Mesenchymal stem cell (in vitro differentiated cells and primary cell): ENCODE measurements around the gene IL1RAPL1.

Experiments used
- DNase-seq: peaks from one replicate; pipeline ENCODE4 v3.0.0-alpha.2; 2013
- H2AFZ ChIP-seq: one replicate; pipeline ENCODE4 v1.6.1; 2013; ENCODE audit warnings: low read depth, mild to moderate bottlenecking, control low read depth, inconsistent platforms, low read length, moderate library complexity
- H2AK5ac ChIP-seq: 2 replicates; pipeline ENCODE4 v1.6.1; 2013; ENCODE audit warnings: low read length, moderate library complexity, mild to moderate bottlenecking, inconsistent platforms; ENCODE audit not compliant: severe bottlenecking
- H2BK120ac ChIP-seq: one replicate; pipeline ENCODE4 v1.6.1; 2013; ENCODE audit warnings: low read depth, mild to moderate bottlenecking, inconsistent platforms, low read length, moderate library complexity
- H2BK12ac ChIP-seq, 2 experiments: one replicate each; pipeline ENCODE4 v1.6.1; 2013; ENCODE audit warnings: inconsistent platforms in 2 of 2, low read length in 2 of 2, mild to moderate bottlenecking in 2 of 2, moderate library complexity in 2 of 2, control low read depth in 1 of 2
- H2BK15ac ChIP-seq: one replicate; pipeline ENCODE4 v1.6.1; 2013; ENCODE audit warnings: mild to moderate bottlenecking, low read depth, inconsistent platforms; ENCODE audit not compliant: poor library complexity, severe bottlenecking
- H2BK5ac ChIP-seq: 2 replicates; pipeline ENCODE4 v1.6.1; 2013; ENCODE audit warnings: low read depth, mild to moderate bottlenecking, low read length, control low read depth, inconsistent platforms; ENCODE audit not compliant: poor library complexity, severe bottlenecking
- H3K14ac ChIP-seq, 2 experiments: one replicate each; pipeline ENCODE4 v1.6.1; 2013; ENCODE audit warnings: inconsistent platforms in 2 of 2, low read length in 2 of 2, control low read depth in 1 of 2, mild to moderate bottlenecking in 1 of 2, moderate library complexity in 1 of 2
- H3K18ac ChIP-seq, 2 experiments: one replicate each; pipeline ENCODE4 v1.6.1; 2013; ENCODE audit warnings: inconsistent platforms in 2 of 2, low read length in 2 of 2, control low read depth in 1 of 2, low read depth in 1 of 2, mild to moderate bottlenecking in 1 of 2
- H3K23ac ChIP-seq, 2 experiments: one replicate each; pipeline ENCODE4 v1.6.1; 2013; ENCODE audit warnings: inconsistent platforms in 2 of 2, low read length in 2 of 2, mild to moderate bottlenecking in 2 of 2, moderate library complexity in 2 of 2, control low read depth in 1 of 2
- H3K27ac ChIP-seq: 2 replicates; pipeline ENCODE4 v1.5.1; 2013; ENCODE audit warnings: mild to moderate bottlenecking, moderate library complexity, low read length, control low read depth, inconsistent platforms; ENCODE audit not compliant: poor library complexity, severe bottlenecking
- H3K27me3 ChIP-seq, 2 experiments: 2 replicates each; pipeline versions ENCODE4 v1.6.1 to v1.7.0; 2013; ENCODE audit warnings: low read length in 2 of 2, mild to moderate bottlenecking in 2 of 2, moderate library complexity in 2 of 2, control low read depth in 1 of 2, inconsistent platforms in 1 of 2; ENCODE audit not compliant: control insufficient read depth in 1 of 2, insufficient read depth in 1 of 2
- H3K36me3 ChIP-seq, 2 experiments: 2 replicates each; pipeline versions ENCODE4 v1.6.1 to v1.7.0; 2013; ENCODE audit warnings: low read length in 2 of 2, control low read depth in 1 of 2, inconsistent platforms in 1 of 2, low read depth in 1 of 2, mild to moderate bottlenecking in 1 of 2; ENCODE audit not compliant: insufficient read depth in 2 of 2, control insufficient read depth in 1 of 2
- H3K4ac ChIP-seq, 2 experiments: one replicate each; pipeline ENCODE4 v1.6.1; 2013; ENCODE audit warnings: inconsistent platforms in 2 of 2, low read length in 2 of 2, mild to moderate bottlenecking in 2 of 2, moderate library complexity in 2 of 2, control low read depth in 1 of 2, low read depth in 1 of 2
- H3K4me1 ChIP-seq: 2 replicates; pipeline ENCODE4 v1.6.1; 2013; ENCODE audit warnings: low read depth, low read length, control low read depth; ENCODE audit not compliant: control insufficient read depth, insufficient read depth
- H3K4me2 ChIP-seq: 2 replicates; pipeline ENCODE4 v1.6.1; 2013; ENCODE audit warnings: low read length, mild to moderate bottlenecking, inconsistent platforms; ENCODE audit not compliant: poor library complexity, severe bottlenecking
- H3K4me3 ChIP-seq, 2 experiments: 2 replicates each; pipeline versions ENCODE4 v1.5.1 to v1.7.0; 2013; ENCODE audit warnings: low read length in 2 of 2, mild to moderate bottlenecking in 2 of 2, control low read depth in 1 of 2, low read depth in 1 of 2; ENCODE audit not compliant: insufficient read depth in 1 of 2
- H3K79me1 ChIP-seq: replicated peaks from 2 replicates; pipeline ENCODE4 v1.6.1; 2013; ENCODE audit warnings: mild to moderate bottlenecking, control low read depth, low read length, inconsistent platforms; ENCODE audit not compliant: poor library complexity, severe bottlenecking
- H3K9ac ChIP-seq: 2 replicates; pipeline ENCODE4 v1.7.0; 2013; ENCODE audit warnings: mild to moderate bottlenecking, low read length, moderate library complexity
- H3K9me3 ChIP-seq: 2 replicates; pipeline ENCODE4 v1.7.0; 2013; ENCODE audit warnings: mild to moderate bottlenecking, low read length; ENCODE audit not compliant: control insufficient read depth
- H4K8ac ChIP-seq: one replicate; pipeline ENCODE4 v1.6.1; 2013; ENCODE audit warnings: inconsistent platforms, mild to moderate bottlenecking, low read length, moderate library complexity
- H4K91ac ChIP-seq: one replicate; pipeline ENCODE4 v1.6.1; 2013; ENCODE audit warnings: mild to moderate bottlenecking, low read length, inconsistent platforms
- WGBS: methylation state at CpG from one replicate; pipeline ENCODE4 v1.1.7; 2013; ENCODE audit warnings: mixed read lengths; 5-methylcytosine and 5-hydroxymethylcytosine counted together

IL1RAPL1 gene

GRCh38 chrX:29952016-29952415 lies 1364.8 kb downstream of the IL1RAPL1 start:
- no peak overlapping the region for H2BK12ac ChIP-seq
- no peak overlapping the region for H3K4me2 ChIP-seq
- H3K23ac ChIP-seq = no peak overlapping the region
- DNase-seq = no peak
- no peaks in the 10 kb centered on the region for H3K9me3 ChIP-seq
- no peaks in the 10 kb centered on the region for H3K36me3 ChIP-seq
- no peaks in the 10 kb centered on the region for H3K27me3 ChIP-seq
- H3K79me1 ChIP-seq = no peaks in the 10 kb centered on the region
- 100% methylated on average over 3 of the region's 3 CpGs for WGBS
- no peak overlapping the region for H3K4me3 ChIP-seq
- no peak overlapping the region for H2BK15ac ChIP-seq
- H4K8ac ChIP-seq = no peak overlapping the region
- H3K4ac ChIP-seq = no peak overlapping the region
- H3K9ac ChIP-seq = no peak overlapping the region
- no peak overlapping the region for H3K18ac ChIP-seq
- H2AK5ac ChIP-seq = no peak overlapping the region
- no peak overlapping the region for H3K27ac ChIP-seq
- H4K91ac ChIP-seq = no peak overlapping the region
- H3K4me1 ChIP-seq = no peaks in the 10 kb centered on the region
- H2AFZ ChIP-seq = no peak overlapping the region
- H2BK5ac ChIP-seq = no peak overlapping the region
- no peak overlapping the region for H2BK120ac ChIP-seq
- H3K14ac ChIP-seq = no peak overlapping the region

DNA sequence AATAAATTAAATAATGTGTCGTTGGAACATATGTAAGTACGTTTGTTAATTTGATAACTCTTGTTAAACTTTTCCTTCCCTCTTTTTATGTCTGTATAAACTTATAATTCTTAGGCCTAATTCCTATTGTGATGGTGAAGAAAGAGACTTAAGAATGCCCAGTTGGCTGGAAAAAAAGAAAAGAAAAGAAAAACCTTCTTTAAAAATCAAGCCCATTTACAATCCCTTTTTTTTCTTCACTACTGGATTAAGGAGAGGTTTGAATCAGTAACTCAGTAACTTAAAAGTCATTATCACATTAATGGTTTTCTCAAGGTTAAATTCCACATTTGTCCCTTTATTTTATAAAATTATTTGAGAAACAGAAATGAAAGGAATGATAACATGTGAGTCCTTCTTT lies 1374.8 kb downstream of the IL1RAPL1 start:
- no peaks in the 10 kb centered on the region for H3K27me3 ChIP-seq
- H3K27ac ChIP-seq = no peak overlapping the region
- H3K9ac ChIP-seq = no peak overlapping the region
- H3K79me1 ChIP-seq = no peaks in the 10 kb centered on the region
- no CpG with 5 or more reads among the region's 2 CpGs for WGBS
- H3K18ac ChIP-seq = no peak overlapping the region
- no peak overlapping the region for H2AK5ac ChIP-seq
- H3K4me3 ChIP-seq = no peak overlapping the region
- H2BK5ac ChIP-seq = no peak overlapping the region
- no peak overlapping the region for H2BK15ac ChIP-seq
- no peak overlapping the region for H3K4ac ChIP-seq
- H2AFZ ChIP-seq = no peak overlapping the region
- H4K8ac ChIP-seq = no peak overlapping the region
- DNase-seq = no peak
- no peak overlapping the region for H2BK120ac ChIP-seq
- H4K91ac ChIP-seq = no peak overlapping the region
- H3K14ac ChIP-seq = no peak overlapping the region
- no peak overlapping the region for H3K4me2 ChIP-seq
- no peak overlapping the region for H2BK12ac ChIP-seq
- no peak overlapping the region for H3K23ac ChIP-seq
- H3K36me3 ChIP-seq = no peaks in the 10 kb centered on the region
- H3K4me1 ChIP-seq = no peaks in the 10 kb centered on the region
- no peaks in the 10 kb centered on the region for H3K9me3 ChIP-seq

DNA sequence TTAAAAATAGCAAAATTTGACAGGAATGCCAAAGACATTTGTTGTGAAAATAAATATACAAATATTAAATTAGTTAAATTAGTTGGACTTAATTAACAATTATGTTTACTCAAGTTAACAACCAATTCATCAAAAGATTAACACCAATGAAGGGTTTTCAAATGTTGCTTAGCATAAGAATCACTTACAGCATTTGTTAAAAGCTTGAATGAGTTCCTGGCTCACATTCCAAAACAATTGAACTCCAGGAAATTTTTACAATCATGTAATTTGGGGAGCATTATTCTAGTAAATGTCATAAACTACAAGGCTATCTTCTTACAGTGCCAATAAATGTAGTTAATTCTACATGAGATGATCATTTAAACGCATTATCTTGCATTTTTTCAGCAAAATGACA lies 1378.4 kb downstream of the IL1RAPL1 start:
- no CpG with 5 or more reads among the region's 1 CpG for WGBS
- no peak overlapping the region for H3K4me2 ChIP-seq

GRCh38 chrX:29992083-29992482 lies 1404.8 kb downstream of the IL1RAPL1 start:
- no peak for DNase-seq
- H3K18ac ChIP-seq = no peak overlapping the region
- no peak overlapping the region for H2BK5ac ChIP-seq
- no peak overlapping the region for H3K4ac ChIP-seq
- H2AFZ ChIP-seq = no peak overlapping the region
- peaks cover 2% of the 10 kb centered on the region for H3K9me3 ChIP-seq
- H3K79me1 ChIP-seq = no peaks in the 10 kb centered on the region
- H4K91ac ChIP-seq = no peak overlapping the region
- H2BK12ac ChIP-seq = no peak overlapping the region
- H3K14ac ChIP-seq = no peak overlapping the region
- H3K27ac ChIP-seq = no peak overlapping the region
- H3K4me2 ChIP-seq = no peak overlapping the region
- H3K4me3 ChIP-seq = no peak overlapping the region
- no peak overlapping the region for H3K9ac ChIP-seq
- H3K23ac ChIP-seq = no peak overlapping the region
- no peak overlapping the region for H2AK5ac ChIP-seq
- no peaks in the 10 kb centered on the region for H3K36me3 ChIP-seq
- H3K27me3 ChIP-seq = no peaks in the 10 kb centered on the region
- no peaks in the 10 kb centered on the region for H3K4me1 ChIP-seq
- H2BK15ac ChIP-seq = no peak overlapping the region
- 100% methylated on average over 3 of the region's 3 CpGs for WGBS
- H4K8ac ChIP-seq = no peak overlapping the region
- H2BK120ac ChIP-seq = no peak overlapping the region

More for the DNA sequence above, 1378.4 kb downstream of the IL1RAPL1 start:
- Histone ChIP-seq H3K23ac (no peak overlapping the region), H3K36me3 (no peaks in the 10 kb centered on the region), H4K91ac (no peak overlapping the region), H2AFZ (no peak overlapping the region), H2BK120ac (no peak overlapping the region), H3K18ac (no peak overlapping the region), H3K27ac (no peak overlapping the region), H3K27me3 (no peaks in the 10 kb centered on the region), H2BK5ac (no peak overlapping the region), H3K9ac (no peak overlapping the region), H3K9me3 (no peaks in the 10 kb centered on the region), H4K8ac (no peak overlapping the region), H3K4me3 (no peak overlapping the region), H3K4me1 (no peaks in the 10 kb centered on the region), H3K4ac (no peak overlapping the region), H3K79me1 (no peaks in the 10 kb centered on the region), H2BK12ac (no peak overlapping the region), H3K14ac (no peak overlapping the region), H2BK15ac (no peak overlapping the region), H2AK5ac (no peak overlapping the region)
- no peak for DNase-seq
